ENCODE measurements around the gene ZFC3H1. TPM values are rescaled to one million over a fixed set of nuclear protein-coding genes. Genes with fewer than 3 reads are reported as not detected.
"Not testable (repeated sequence)": the region's sequence is repeated elsewhere in the genome, so short reads cannot be mapped to it uniquely, and the experiment has no call there.

The ZFC3H1 gene
- total RNA-seq, 1 experiment from 2014 or later: 11.5 TPM

GRCh38 chr12:71687172-71687571 is 23.5 kb upstream of the ZFC3H1 start:
- not testable (repeated sequence) for H3K9me3 ChIP-seq, DNase-seq, H3K36me3 ChIP-seq, H3K27me3 ChIP-seq
- peak overlapping the region; percentile 61 for H3K4me3 ChIP-seq

GRCh38 chr12:71686658-71687025 is 23.0 kb upstream of the ZFC3H1 start:
- no peak for DNase-seq
- H3K27me3 ChIP-seq: no peaks in the 10 kb centered on the region
- no peaks in the 10 kb centered on the region for H3K9me3 ChIP-seq
- no peaks in the 10 kb centered on the region for H3K36me3 ChIP-seq
- peak overlapping the region; percentile 61 for H3K4me3 ChIP-seq

GRCh38 chr12:71685914-71686657 is 22.4 kb upstream of the ZFC3H1 start, which contains the start of gene TMEM19:
TMEM19 (plus strand) TSS chr12:71686082; CDS start chr12:71686681, 599 bp downstream.
- no peaks in the 10 kb centered on the region for H3K27me3 ChIP-seq
- no peaks in the 10 kb centered on the region for H3K9me3 ChIP-seq
- no peaks in the 10 kb centered on the region for H3K36me3 ChIP-seq
- H3K4me3 ChIP-seq: peak within 1 kb of the TSS; percentile 61
- DNase-seq: peak; percentile 92

- peak; percentile 21 for DNase-seq
- Histone ChIP-seq H3K27me3 (no peaks in the 10 kb centered on the region), H3K36me3 (no peaks in the 10 kb centered on the region), H3K9me3 (no peaks in the 10 kb centered on the region), H3K4me3 (peak overlapping the region; percentile 61)
These were observed 21.8 kb upstream of the ZFC3H1 start for GRCh38 chr12:71685312-71685906.

GRCh38 chr12:71684081-71684480 is 20.4 kb upstream of the ZFC3H1 start:
- Histone ChIP-seq H3K36me3 (no peaks in the 10 kb centered on the region), H3K4me3 (no peak overlapping the region), H3K9me3 (no peaks in the 10 kb centered on the region), H3K27me3 (no peaks in the 10 kb centered on the region)
- DNase-seq: no peak

- no peak for DNase-seq
- no peaks in the 10 kb centered on the region for H3K9me3 ChIP-seq
- H3K27me3 ChIP-seq: no peaks in the 10 kb centered on the region
- H3K36me3 ChIP-seq: no peaks in the 10 kb centered on the region
- no peak overlapping the region for H3K4me3 ChIP-seq
These were observed 20.0 kb upstream of the ZFC3H1 start for GRCh38 chr12:71683633-71684032.

GRCh38 chr12:71682466-71682865 is 18.8 kb upstream of the ZFC3H1 start:
- no peaks in the 10 kb centered on the region for H3K9me3 ChIP-seq
- H3K4me3 ChIP-seq: no peak overlapping the region
- DNase-seq: no peak
- no peaks in the 10 kb centered on the region for H3K27me3 ChIP-seq
- H3K36me3 ChIP-seq: no peaks in the 10 kb centered on the region

GRCh38 chr12:71671816-71672215 is 8.2 kb upstream of the ZFC3H1 start:
- H3K9me3 ChIP-seq: no peaks in the 10 kb centered on the region
- no peak for DNase-seq

GRCh38 chr12:71671311-71671710 is 7.7 kb upstream of the ZFC3H1 start:
- Histone ChIP-seq H3K27me3 (no peaks in the 10 kb centered on the region), H3K36me3 (peaks cover 2% of the 10 kb centered on the region; the same call in 1 of the 2 replicates), H3K4me3 (no peak overlapping the region), H3K9me3 (no peaks in the 10 kb centered on the region)
- DNase-seq: no peak

More at GRCh38 chr12:71671816-71672215, 8.2 kb upstream of the ZFC3H1 start:
- Histone ChIP-seq H3K27me3 (no peaks in the 10 kb centered on the region), H3K36me3 (no peaks in the 10 kb centered on the region; the same call in 1 of the 2 replicates), H3K4me3 (no peak overlapping the region)

GRCh38 chr12:71666259-71666658 is 2.6 kb upstream of the ZFC3H1 start:
- no peak overlapping the region for H3K4me3 ChIP-seq
- peaks cover 12% of the 10 kb centered on the region for H3K36me3 ChIP-seq
- no peaks in the 10 kb centered on the region for H3K9me3 ChIP-seq
- H3K27me3 ChIP-seq: no peaks in the 10 kb centered on the region
- no peak for DNase-seq

- Histone ChIP-seq H3K27me3 (no peaks in the 10 kb centered on the region), H3K9me3 (no peaks in the 10 kb centered on the region), H3K36me3 (peaks cover 20% of the 10 kb centered on the region), H3K4me3 (peak overlapping the region; percentile 89)
- no peak for DNase-seq
These were observed 1.4 kb upstream of the ZFC3H1 start for GRCh38 chr12:71665090-71665463.

- Histone ChIP-seq H3K4me3 (peak overlapping the region; percentile 89), H3K27me3 (no peaks in the 10 kb centered on the region), H3K9me3 (no peaks in the 10 kb centered on the region), H3K36me3 (peaks cover 25% of the 10 kb centered on the region)
- DNase-seq: no peak
These were observed 902 bp upstream of the ZFC3H1 start for GRCh38 chr12:71664411-71665089.

GRCh38 chr12:71662849-71663560 is 643 bp downstream of the ZFC3H1 start:
- H3K36me3 ChIP-seq: peaks cover 39% of the 10 kb centered on the region
- H3K4me3 ChIP-seq: peak overlapping the region; percentile 89
- H3K9me3 ChIP-seq: no peaks in the 10 kb centered on the region
- peak; percentile 59 for DNase-seq
- no peaks in the 10 kb centered on the region for H3K27me3 ChIP-seq

GRCh38 chr12:71661977-71662530 is 1.6 kb downstream of the ZFC3H1 start:
- H3K9me3 ChIP-seq: no peaks in the 10 kb centered on the region
- H3K4me3 ChIP-seq: peak overlapping the region; percentile 89
- DNase-seq: no peak
- H3K36me3 ChIP-seq: peaks cover 48% of the 10 kb centered on the region
- no peaks in the 10 kb centered on the region for H3K27me3 ChIP-seq

GRCh38 chr12:71656740-71657139 is 6.9 kb downstream of the ZFC3H1 start:
- Histone ChIP-seq H3K27me3 (no peaks in the 10 kb centered on the region), H3K4me3 (no peak overlapping the region), H3K9me3 (peaks cover 18% of the 10 kb centered on the region), H3K36me3 (peaks cover 90% of the 10 kb centered on the region)
- no peak for DNase-seq

- Histone ChIP-seq H3K9me3 (peaks cover 18% of the 10 kb centered on the region), H3K36me3 (peaks cover 89% of the 10 kb centered on the region), H3K4me3 (no peak overlapping the region), H3K27me3 (no peaks in the 10 kb centered on the region)
- no peak for DNase-seq
These were observed 7.7 kb downstream of the ZFC3H1 start for GRCh38 chr12:71655907-71656306.

GRCh38 chr12:71655495-71655894 is 8.2 kb downstream of the ZFC3H1 start:
- no peak for DNase-seq
- peaks cover 18% of the 10 kb centered on the region for H3K9me3 ChIP-seq
- peaks cover 91% of the 10 kb centered on the region for H3K36me3 ChIP-seq
- no peaks in the 10 kb centered on the region for H3K27me3 ChIP-seq
- no peak overlapping the region for H3K4me3 ChIP-seq

Data from MG63 (cell line).